ENCODE measurements around the gene RPS24.

The RPS24 gene

DNA sequence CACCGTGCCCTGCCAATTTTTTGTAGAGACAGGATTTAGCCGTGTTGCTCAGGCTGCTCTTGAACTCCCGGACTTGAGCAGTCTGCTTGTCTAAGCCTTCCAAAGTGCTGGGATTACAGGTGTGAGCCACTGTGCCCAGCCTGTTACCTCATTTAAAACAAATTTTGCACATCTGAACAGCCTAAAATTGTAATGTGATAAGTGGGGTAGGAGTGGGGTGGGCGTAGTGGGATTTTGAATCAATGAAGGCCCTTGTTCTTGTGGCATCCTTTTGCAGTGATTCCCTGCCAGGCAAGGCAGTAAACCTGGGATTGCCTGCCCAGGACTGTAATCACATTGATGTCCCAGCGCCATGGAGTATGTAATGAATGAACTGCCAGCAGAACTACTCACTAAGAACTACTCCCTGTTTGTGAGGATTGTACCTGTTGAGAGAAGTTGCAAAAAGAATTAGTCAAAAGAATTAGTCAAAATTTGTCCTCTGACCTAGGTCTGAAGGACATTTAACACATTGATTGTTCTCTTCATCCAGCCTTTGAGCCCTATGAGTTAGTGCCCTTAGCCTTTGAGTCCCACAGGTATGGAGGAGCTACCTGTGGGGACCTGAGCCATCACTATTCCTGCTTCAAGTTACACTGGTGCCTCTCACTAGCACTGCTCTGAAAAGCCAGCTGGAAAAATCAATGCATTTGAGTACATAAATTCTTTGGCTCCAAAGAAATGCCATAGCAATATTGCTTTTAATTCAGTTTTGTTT is 5.3 kb downstream of the RPS24 start:
- DNase-seq (ENCODE audit: extremely low spot score) = no peak
- ChIA-PET POLR2A (no interaction called here), CTCF (interaction anchor here (0.6 kb wide), 1 partner anchor 11 kb away, joined by 3 read pairs; no protein-coding TSS in a partner anchor)
- TF ChIP-seq ZNF384 (IDR thresholded peaks at IDR 0.05) (no peak), TARDBP (IDR thresholded peaks at IDR 0.05) (no peak), SUZ12 (IDR thresholded peaks at IDR 0.05) (no peak), FOXA1 (IDR thresholded peaks at IDR 0.05) (no peak), ARNT (IDR thresholded peaks at IDR 0.05) (no peak), BHLHE40 (IDR thresholded peaks at IDR 0.05; ENCODE audit: borderline replicate concordance) (no peak)
- TF ChIP-seq, protein P1, sequence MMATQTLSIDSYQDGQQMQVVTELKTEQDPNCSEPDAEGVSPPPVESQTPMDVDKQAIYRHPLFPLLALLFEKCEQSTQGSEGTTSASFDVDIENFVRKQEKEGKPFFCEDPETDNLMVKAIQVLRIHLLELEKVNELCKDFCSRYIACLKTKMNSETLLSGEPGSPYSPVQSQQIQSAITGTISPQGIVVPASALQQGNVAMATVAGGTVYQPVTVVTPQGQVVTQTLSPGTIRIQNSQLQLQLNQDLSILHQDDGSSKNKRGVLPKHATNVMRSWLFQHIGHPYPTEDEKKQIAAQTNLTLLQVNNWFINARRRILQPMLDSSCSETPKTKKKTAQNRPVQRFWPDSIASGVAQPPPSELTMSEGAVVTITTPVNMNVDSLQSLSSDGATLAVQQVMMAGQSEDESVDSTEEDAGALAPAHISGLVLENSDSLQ (IDR thresholded peaks at IDR 0.05) = no peak

DNA sequence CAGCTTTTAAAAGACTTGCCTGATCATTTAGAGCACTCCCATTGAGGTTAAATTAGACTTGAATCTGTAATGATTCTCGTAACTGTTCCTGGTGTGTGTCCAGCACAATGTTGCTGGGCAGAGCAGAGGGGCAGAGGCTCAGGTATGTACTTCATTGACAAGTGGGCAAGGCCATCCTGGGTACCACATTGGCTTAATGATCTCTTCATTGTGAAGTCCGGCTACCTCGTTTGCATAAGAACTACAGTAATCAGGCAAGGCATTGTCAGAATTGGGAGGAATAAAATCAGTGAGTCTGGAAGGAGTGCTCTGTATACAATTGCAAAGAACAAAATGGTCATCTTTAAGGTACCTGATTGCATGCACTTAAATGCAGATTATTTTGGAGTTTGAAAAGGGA is 6.1 kb downstream of the RPS24 start:
- no peak for DNase-seq (ENCODE audit: extremely low spot score)
- no peak for TF ChIP-seq FOXK2 (IDR thresholded peaks at IDR 0.05)
- no peak for TF ChIP-seq ELF4 (IDR thresholded peaks at IDR 0.05)
- TF ChIP-seq ARNT (IDR thresholded peaks at IDR 0.05) = no peak
- TF ChIP-seq ZNF384 (IDR thresholded peaks at IDR 0.05) = no peak
- no peak for TF ChIP-seq SP1 (IDR thresholded peaks at IDR 0.05)
- no peak for TF ChIP-seq NFRKB (IDR thresholded peaks at IDR 0.05)
- no peak for TF ChIP-seq CTBP1 (IDR thresholded peaks at IDR 0.05; ENCODE audit: borderline replicate concordance)
- TF ChIP-seq FOXA1 (IDR thresholded peaks at IDR 0.05) = no peak
- TF ChIP-seq HDGF (IDR thresholded peaks at IDR 0.05; ENCODE audit: borderline replicate concordance) = no peak
- no peak for TF ChIP-seq FOXM1 (IDR thresholded peaks at IDR 0.05; ENCODE audit: borderline replicate concordance)
- no peak for TF ChIP-seq TARDBP (IDR thresholded peaks at IDR 0.05)
- TF ChIP-seq SUZ12 (IDR thresholded peaks at IDR 0.05) = no peak
- TF ChIP-seq BHLHE40 (IDR thresholded peaks at IDR 0.05; ENCODE audit: borderline replicate concordance) = no peak
- TF ChIP-seq, protein P1 (IDR thresholded peaks at IDR 0.05) = no peak
- no peak for TF ChIP-seq L3MBTL2 (conservative IDR thresholded peaks at IDR 0.05)
- CTCF ChIA-PET = no interaction called here
- POLR2A ChIA-PET = no interaction called here

DNA sequence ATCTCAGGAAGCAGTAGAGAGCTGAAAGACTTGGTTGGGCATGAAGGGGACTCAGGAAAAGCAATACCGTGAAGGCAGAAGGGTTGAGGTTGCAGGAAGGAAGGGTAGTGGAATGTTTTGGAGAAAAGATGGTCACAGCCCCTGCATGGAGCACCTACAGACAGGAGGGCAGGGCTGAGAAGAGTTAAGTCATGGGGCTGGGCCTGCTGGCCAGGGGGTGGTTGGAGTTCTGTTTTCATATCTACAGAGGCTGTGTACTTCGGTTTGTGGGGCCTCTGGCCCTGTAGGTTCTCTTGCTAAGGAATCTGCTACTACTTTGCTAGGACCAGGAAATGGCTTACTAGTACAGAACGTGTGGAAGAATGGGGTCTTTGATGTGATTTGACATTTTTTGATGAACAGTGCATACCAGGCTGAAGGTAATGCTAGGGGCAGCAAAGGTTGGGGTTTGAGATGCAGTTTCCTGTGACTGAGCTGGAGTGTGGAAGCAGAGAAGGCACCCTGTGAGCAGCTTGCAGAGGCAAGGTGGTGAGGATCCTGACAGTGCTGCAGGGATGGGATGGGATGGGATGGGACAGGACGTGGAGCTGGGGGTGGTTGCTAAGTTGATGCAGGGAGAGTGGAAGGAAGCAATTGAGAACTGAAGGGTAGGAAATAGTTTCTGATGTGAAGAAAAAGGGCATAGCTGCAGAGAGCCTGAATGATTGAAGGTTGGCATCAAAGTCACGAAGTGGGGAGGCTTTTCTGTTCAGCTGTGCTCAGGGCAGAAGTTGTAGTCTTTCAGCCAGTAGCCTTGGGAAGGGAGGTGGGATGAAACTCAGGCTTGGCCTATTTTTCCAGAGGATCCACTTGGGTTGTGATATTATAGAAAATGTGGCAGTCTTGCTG is 7.8 kb downstream of the RPS24 start:
- ChIA-PET POLR2A (no interaction called here), CTCF (no interaction called here)
- DNase-seq (ENCODE audit: extremely low spot score) = no peak
- TF ChIP-seq L3MBTL2 (conservative IDR thresholded peaks at IDR 0.05) = no peak
- 0 out of 2 replicates have a peak, but pooled peaks have one; percentile 11 for TF ChIP-seq BHLHE40 (IDR thresholded peaks at IDR 0.05; ENCODE audit: borderline replicate concordance)
- no peak for TF ChIP-seq FOXM1 (IDR thresholded peaks at IDR 0.05; ENCODE audit: borderline replicate concordance)
- peak; percentile 28; the same call in 1 of the 2 replicates for TF ChIP-seq ELF4 (IDR thresholded peaks at IDR 0.05)
- TF ChIP-seq CTBP1 (IDR thresholded peaks at IDR 0.05; ENCODE audit: borderline replicate concordance) = no peak

DNA sequence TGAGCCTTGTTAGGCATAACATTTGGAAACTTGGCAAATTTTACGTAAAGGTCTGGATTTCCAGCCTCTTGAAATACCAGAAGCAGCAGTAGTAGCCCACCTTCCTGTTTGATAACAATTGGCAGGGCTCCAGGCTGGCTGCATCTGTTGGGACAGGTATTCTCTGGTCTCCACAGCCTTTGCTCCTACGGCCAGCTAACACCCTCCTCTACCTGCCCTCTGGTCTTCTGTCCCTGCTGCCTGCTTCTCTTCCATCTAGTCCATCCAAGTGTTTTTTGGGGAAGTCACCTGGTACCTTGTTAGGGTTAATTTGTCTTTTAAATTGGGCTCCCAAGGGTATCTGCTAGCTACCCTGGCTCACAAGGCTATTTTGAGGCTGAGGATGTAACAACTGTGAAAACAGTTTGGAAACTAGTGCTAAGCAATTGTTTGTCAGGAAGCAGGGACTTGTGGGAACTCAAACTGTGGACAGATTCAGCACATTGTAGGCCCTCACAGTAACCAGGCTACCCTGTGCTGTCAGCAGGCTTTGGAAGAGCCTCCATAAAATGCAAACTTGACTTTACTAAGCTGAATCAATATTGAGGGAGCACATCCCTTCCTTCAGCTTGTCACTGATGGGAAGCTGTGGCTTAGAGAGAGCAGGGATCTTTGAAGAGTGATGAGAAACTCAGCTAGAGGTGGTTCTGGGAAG is 8.5 kb downstream of the RPS24 start:
- ChIA-PET CTCF (no interaction called here), POLR2A (interaction anchor here (1.0 kb wide), 1 partner anchor 8 kb away, joined by 5 read pairs; no protein-coding TSS in a partner anchor)
- TF ChIP-seq FOXK2 (IDR thresholded peaks at IDR 0.05) (no peak), BHLHE40 (IDR thresholded peaks at IDR 0.05; ENCODE audit: borderline replicate concordance) (no peak), SP1 (IDR thresholded peaks at IDR 0.05) (no peak), ELF4 (IDR thresholded peaks at IDR 0.05) (no peak), SUZ12 (IDR thresholded peaks at IDR 0.05) (no peak), FOXM1 (IDR thresholded peaks at IDR 0.05; ENCODE audit: borderline replicate concordance) (no peak), CTBP1 (IDR thresholded peaks at IDR 0.05; ENCODE audit: borderline replicate concordance) (no peak), NFRKB (IDR thresholded peaks at IDR 0.05) (no peak), L3MBTL2 (conservative IDR thresholded peaks at IDR 0.05) (no peak), LEF1 (IDR thresholded peaks at IDR 0.05; ENCODE audit: borderline replicate concordance) (no peak), ZNF384 (IDR thresholded peaks at IDR 0.05) (no peak), HDGF (IDR thresholded peaks at IDR 0.05; ENCODE audit: borderline replicate concordance) (no peak), ARNT (IDR thresholded peaks at IDR 0.05) (no peak)
- TF ChIP-seq, protein P1 (IDR thresholded peaks at IDR 0.05) = no peak
- no peak for DNase-seq (ENCODE audit: extremely low spot score)

DNA sequence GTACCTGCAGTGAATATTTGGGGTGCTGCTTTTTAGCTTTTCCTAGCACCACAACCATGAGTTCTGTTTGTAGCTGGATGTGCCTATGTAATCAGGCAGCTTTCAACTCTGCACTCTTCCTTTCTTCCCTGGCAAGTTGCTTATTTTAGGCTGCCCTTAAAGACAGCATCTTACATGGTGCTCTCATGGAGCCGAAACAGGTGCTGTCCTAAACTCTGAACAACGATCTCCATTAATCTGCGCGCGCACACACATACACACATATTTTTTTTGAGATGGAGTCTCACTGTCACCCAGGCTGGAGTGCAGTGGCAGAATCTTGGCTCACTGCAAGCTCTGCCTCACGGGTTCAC is 9.1 kb downstream of the RPS24 start:
- TF ChIP-seq CTBP1 (IDR thresholded peaks at IDR 0.05; ENCODE audit: borderline replicate concordance) (no peak), LEF1 (IDR thresholded peaks at IDR 0.05; ENCODE audit: borderline replicate concordance) (no peak), SUZ12 (IDR thresholded peaks at IDR 0.05) (no peak), SP1 (IDR thresholded peaks at IDR 0.05) (no peak), TARDBP (IDR thresholded peaks at IDR 0.05) (no peak), L3MBTL2 (conservative IDR thresholded peaks at IDR 0.05) (no peak), BHLHE40 (IDR thresholded peaks at IDR 0.05; ENCODE audit: borderline replicate concordance) (no peak), NFRKB (IDR thresholded peaks at IDR 0.05) (no peak), ARNT (IDR thresholded peaks at IDR 0.05) (no peak), FOXA1 (IDR thresholded peaks at IDR 0.05) (no peak), FOXK2 (IDR thresholded peaks at IDR 0.05) (no peak), HDGF (IDR thresholded peaks at IDR 0.05; ENCODE audit: borderline replicate concordance) (no peak), ELF4 (IDR thresholded peaks at IDR 0.05) (no peak), ZNF384 (IDR thresholded peaks at IDR 0.05) (no peak), FOXM1 (IDR thresholded peaks at IDR 0.05; ENCODE audit: borderline replicate concordance) (no peak)
- TF ChIP-seq, protein P1 (IDR thresholded peaks at IDR 0.05) = no peak
- POLR2A ChIA-PET = interaction anchor here (1.0 kb wide), 1 partner anchor 9 kb away, joined by 5 read pairs; no protein-coding TSS in a partner anchor
- no peak for DNase-seq (ENCODE audit: extremely low spot score)
- CTCF ChIA-PET = no interaction called here

All from HEK293T (cell line).